Thyroid gland (tissue), 4 donors: Measurements from ENCODE around the gene CD9.

Source experiments
- POLR2A ChIP-seq, 2 donors: fragments of 450-650 bp; IDR thresholded peaks; one replicate each; pipeline ENCODE4 v1.6.1; 2017; ENCODE audit warnings: antibody characterized with exemption in 2 of 2, mild to moderate bottlenecking in 2 of 2, moderate library complexity in 1 of 2
- TF ChIP-seq, protein P1 (sequence below), 6 experiments: fragments of 200-600 bp in 3 of 6; fragments of 450-650 bp in 3 of 6; sonication (generic) in 3 of 6; IDR thresholded peaks; one replicate each; pipeline ENCODE4 v1.5.1; 2016 to 2019; ENCODE audit warnings: antibody characterized with exemption in 6 of 6, mild to moderate bottlenecking in 2 of 6, inconsistent platforms in 1 of 6, moderate library complexity in 1 of 6

DNA sequence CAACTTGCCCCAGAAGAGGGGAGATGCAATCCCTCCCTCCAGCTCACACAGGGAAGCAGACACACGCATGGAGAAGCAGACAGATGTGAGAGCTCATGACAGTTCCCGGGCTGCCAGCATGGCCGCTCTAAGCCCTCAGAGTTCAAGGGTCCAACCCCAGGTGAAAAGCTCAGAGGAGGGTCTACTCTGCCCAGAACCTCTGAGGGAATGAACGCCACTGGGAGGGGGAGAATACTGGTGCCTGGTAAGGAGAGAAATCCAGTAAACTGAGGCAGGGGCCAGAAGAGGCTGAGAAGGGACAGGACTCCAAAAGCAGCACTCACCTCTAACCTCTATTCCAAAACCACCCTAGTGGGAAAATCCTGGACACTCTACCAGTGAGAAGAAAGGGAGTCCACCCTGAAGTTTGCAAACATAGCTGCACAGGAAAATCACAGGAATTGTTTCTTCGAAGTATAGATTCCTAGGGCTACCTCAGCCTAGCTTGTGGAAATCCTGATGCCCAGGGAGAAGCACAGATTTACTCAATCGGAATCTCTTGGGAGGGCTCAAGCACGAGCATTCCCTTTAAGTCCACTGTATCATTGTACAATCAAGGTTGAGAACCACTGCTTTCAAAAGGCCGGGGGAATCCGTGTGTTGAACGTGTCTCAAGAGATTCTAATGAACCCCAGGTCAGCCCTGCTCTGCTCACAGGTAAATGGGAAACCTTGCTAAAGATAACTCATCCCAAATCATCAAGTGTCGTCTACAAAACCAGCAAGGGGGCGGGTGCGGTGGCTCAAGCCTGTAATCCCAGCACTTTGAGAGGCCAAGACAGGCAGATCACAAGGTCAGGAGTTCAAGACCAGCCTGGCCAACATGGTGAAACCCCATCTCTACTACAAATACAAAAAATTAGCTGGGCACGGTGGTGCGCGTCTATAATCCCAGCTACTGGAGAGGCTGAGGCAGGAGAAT, 76.0 kb downstream of the CD9 start:
- TF ChIP-seq POLR2A (IDR thresholded peaks at IDR 0.05): no peak
- TF ChIP-seq, protein P1, sequence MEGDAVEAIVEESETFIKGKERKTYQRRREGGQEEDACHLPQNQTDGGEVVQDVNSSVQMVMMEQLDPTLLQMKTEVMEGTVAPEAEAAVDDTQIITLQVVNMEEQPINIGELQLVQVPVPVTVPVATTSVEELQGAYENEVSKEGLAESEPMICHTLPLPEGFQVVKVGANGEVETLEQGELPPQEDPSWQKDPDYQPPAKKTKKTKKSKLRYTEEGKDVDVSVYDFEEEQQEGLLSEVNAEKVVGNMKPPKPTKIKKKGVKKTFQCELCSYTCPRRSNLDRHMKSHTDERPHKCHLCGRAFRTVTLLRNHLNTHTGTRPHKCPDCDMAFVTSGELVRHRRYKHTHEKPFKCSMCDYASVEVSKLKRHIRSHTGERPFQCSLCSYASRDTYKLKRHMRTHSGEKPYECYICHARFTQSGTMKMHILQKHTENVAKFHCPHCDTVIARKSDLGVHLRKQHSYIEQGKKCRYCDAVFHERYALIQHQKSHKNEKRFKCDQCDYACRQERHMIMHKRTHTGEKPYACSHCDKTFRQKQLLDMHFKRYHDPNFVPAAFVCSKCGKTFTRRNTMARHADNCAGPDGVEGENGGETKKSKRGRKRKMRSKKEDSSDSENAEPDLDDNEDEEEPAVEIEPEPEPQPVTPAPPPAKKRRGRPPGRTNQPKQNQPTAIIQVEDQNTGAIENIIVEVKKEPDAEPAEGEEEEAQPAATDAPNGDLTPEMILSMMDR (IDR thresholded peaks at IDR 0.05): no peak
